Measurements from ENCODE around the gene HSFX3.
"Not testable (repeated sequence)": the region's sequence is repeated elsewhere in the genome, so short reads cannot be mapped to it uniquely, and the experiment has no call there.

The HSFX3 gene

DNA sequence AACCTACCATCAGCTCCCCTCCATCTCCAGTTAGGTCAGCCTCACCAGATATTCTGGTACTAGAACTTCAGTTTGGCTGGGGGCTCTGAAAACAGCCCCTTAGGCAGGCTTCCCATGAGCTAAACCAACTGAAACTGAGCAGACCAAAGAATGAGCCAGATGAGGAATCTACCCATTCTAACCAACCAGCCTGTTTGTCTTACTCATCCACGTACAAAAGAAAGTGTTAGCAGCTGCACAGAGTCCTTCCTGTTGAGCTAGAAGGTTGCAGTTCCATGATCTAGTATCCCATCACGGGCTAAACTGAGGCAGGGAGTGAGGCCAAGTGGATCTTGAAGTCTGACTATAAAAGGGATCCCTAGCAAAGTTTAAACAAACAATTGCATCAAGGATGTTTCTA, 20.0 kb upstream of the HSFX3 start:
- TF ChIP-seq, protein P1, sequence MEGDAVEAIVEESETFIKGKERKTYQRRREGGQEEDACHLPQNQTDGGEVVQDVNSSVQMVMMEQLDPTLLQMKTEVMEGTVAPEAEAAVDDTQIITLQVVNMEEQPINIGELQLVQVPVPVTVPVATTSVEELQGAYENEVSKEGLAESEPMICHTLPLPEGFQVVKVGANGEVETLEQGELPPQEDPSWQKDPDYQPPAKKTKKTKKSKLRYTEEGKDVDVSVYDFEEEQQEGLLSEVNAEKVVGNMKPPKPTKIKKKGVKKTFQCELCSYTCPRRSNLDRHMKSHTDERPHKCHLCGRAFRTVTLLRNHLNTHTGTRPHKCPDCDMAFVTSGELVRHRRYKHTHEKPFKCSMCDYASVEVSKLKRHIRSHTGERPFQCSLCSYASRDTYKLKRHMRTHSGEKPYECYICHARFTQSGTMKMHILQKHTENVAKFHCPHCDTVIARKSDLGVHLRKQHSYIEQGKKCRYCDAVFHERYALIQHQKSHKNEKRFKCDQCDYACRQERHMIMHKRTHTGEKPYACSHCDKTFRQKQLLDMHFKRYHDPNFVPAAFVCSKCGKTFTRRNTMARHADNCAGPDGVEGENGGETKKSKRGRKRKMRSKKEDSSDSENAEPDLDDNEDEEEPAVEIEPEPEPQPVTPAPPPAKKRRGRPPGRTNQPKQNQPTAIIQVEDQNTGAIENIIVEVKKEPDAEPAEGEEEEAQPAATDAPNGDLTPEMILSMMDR (IDR thresholded peaks at IDR 0.05; ENCODE audit: extremely low read depth, insufficient read depth, missing control alignments) = no peak
- no peak for DNase-seq (ENCODE audit: low spot score)
- in situ Hi-C loops (cut with MboI; ENCODE audit: low pct_unique_long_range_greater_than_20kb, low sequenced_read_pairs, unreplicated experiment) = no loop called here

GRCh38 chrX:149568701-149569296, 19.1 kb upstream of the HSFX3 start:
- in situ Hi-C loops (cut with MboI; ENCODE audit: low pct_unique_long_range_greater_than_20kb, low sequenced_read_pairs, unreplicated experiment) = no loop called here
- TF ChIP-seq, protein P1 (IDR thresholded peaks at IDR 0.05; ENCODE audit: extremely low read depth, insufficient read depth, missing control alignments) = no peak
- no peak for DNase-seq (ENCODE audit: low spot score)

DNA sequence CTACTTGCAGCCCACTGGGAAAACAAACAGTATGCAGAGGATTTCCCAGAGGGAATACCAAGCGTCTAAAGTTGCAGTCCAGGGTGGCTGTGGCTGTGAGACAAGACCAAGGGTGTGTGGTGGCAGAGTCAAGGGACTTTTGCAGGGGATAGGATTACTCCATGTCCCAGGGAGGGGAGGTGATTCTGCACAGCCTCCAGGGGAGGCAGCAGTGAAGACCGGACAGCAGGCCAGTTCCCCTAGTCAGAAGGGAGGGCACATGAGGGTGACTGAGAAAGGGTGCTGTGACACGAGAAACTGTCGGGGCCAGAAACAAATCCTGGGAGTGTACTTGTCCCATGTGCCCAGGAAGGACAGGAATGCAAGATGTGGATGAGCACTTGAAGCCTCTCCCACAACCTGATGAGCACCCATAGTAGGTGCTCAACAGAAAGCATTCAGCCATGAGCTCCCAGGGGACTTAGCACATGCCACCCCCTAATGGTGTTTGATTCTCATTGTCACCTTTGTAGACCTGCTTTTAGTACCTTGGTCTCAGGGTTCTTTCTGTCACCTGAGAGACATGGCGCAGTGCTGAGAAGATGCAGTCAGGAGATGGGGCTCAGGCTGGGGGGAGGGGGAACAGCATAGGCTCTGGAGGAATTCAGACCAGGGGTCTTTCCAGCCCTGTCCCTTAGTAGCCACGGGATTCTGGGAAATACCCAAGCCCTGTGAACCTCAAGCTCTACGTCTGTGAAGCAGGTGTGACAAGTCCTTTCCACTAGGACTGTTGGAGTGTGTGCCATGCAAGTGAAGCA, 18.1 kb upstream of the HSFX3 start:
- TF ChIP-seq, protein P1 (IDR thresholded peaks at IDR 0.05; ENCODE audit: extremely low read depth, insufficient read depth, missing control alignments) = no peak
- DNase-seq (ENCODE audit: low spot score) = no peak
- in situ Hi-C loops (cut with MboI; ENCODE audit: low pct_unique_long_range_greater_than_20kb, low sequenced_read_pairs, unreplicated experiment) = no loop called here

GRCh38 chrX:149563359-149563758, 13.6 kb upstream of the HSFX3 start:
- no peak for DNase-seq (ENCODE audit: low spot score)
- TF ChIP-seq, protein P1 (IDR thresholded peaks at IDR 0.05; ENCODE audit: extremely low read depth, insufficient read depth, missing control alignments) = no peak
- in situ Hi-C loops (cut with MboI; ENCODE audit: low pct_unique_long_range_greater_than_20kb, low sequenced_read_pairs, unreplicated experiment) = no loop called here

DNA sequence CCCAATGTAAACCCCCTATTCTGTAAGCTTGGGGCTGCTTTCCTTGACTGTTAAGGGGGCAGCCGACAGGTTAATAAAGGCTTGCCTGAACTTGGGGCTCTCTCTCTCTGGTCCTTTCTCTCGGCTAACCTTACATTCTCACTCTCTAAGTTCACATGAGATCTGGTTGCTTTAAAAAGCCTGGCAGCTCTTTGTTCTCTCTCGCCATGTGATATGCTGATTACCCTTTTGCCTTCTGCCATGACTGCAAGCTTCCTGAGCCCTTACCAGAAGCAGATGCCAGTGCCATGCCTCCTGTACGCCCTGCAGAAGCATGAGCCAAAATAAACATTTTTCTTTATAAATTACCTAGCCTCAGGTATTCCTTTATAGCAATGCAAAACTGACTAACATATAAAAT, 5.5 kb upstream of the HSFX3 start:
- in situ Hi-C loops (cut with MboI; ENCODE audit: low pct_unique_long_range_greater_than_20kb, low sequenced_read_pairs, unreplicated experiment); DNase-seq (ENCODE audit: low spot score): not testable (repeated sequence)

DNA sequence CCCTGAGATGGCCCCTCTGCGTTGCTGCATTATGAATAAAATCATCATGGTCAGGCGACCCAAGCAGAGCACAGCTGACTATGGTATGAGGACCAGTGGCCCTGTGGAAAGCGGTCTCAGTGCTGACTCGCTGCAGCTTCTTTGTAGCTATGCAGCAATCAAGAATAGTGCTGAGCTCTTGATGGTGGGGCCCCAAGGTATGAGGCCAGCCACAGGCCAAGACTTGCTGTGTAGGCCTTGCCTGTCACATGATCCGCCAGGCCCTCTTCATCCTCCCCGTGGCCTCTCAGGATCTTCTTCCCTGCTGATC, 2.2 kb upstream of the HSFX3 start:
- DNase-seq (ENCODE audit: low spot score); in situ Hi-C loops (cut with MboI; ENCODE audit: low pct_unique_long_range_greater_than_20kb, low sequenced_read_pairs, unreplicated experiment): not testable (repeated sequence)

- in situ Hi-C loops (cut with MboI; ENCODE audit: low pct_unique_long_range_greater_than_20kb, low sequenced_read_pairs, unreplicated experiment); DNase-seq (ENCODE audit: low spot score): not testable (repeated sequence)
Measured at GRCh38 chrX:149551245-149551938, 1.7 kb upstream of the HSFX3 start.

DNA sequence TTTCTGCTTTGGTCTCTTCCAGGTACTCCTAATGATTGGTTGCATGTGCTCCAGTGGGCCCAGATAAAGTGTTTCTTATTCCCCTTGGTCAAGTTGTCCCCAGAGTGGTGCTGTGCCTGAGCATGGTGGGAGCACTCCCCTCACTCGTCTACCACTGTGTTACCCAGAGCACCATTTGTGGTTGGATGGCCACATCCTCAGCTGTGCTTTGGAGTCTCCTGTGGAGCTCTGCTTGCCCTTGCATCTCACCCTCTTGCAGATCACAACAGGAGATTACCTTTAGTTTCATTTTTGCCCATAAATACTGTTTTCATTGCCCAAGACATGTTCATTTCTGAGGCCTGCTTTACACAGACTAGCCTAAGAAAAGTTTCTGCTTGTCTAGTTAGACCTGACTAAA, 730 bp upstream of the HSFX3 start:
- in situ Hi-C loops (cut with MboI; ENCODE audit: low pct_unique_long_range_greater_than_20kb, low sequenced_read_pairs, unreplicated experiment); DNase-seq (ENCODE audit: low spot score): not testable (repeated sequence)

DNA sequence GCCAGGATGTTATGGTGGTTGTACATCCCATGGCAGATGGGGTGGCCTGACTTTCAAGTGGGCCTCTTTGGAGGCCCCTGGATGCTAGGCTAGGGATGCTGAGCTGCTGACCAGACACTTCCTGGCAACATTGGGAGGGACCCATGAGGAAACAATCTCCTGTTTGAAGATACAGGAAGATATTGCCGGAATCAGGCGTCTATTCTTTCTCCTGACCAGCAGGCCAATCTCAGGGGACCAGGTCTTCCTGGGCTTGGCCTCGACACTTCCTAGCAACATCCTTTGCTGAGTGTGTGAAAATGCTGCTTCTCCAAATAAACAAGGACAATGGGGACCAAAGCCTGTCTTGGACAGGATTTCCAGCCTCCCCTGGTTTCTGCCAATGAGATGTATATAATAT, 1.9 kb downstream of the HSFX3 start:
- in situ Hi-C loops (cut with MboI; ENCODE audit: low pct_unique_long_range_greater_than_20kb, low sequenced_read_pairs, unreplicated experiment) = not testable (repeated sequence)

DNA sequence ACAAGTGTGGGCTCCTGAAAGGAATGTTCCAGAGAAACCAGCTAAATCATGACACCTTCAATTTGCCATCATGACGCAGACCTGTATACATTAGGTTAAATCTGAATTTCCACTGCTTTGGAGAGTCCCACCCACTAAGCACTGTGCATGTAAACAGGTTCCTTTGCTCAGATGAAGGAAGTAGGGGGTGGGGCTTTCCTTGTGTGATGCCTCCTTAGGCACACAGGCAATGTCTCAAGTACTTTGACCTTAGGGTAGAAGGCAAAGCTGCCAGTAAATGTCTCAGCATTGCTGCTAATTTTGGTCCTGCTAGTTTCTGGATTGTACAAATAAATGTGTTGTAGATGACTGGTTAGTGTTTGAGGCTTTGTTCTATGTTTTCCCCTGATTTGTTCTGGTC, 2.8 kb downstream of the HSFX3 start:
- in situ Hi-C loops (cut with MboI; ENCODE audit: low pct_unique_long_range_greater_than_20kb, low sequenced_read_pairs, unreplicated experiment); DNase-seq (ENCODE audit: low spot score): not testable (repeated sequence)

More for the DNA sequence above, 1.9 kb downstream of the HSFX3 start:
- not testable (repeated sequence) for DNase-seq (ENCODE audit: low spot score)

GRCh38 chrX:149545545-149546543, 3.9 kb downstream of the HSFX3 start:
- DNase-seq (ENCODE audit: low spot score); in situ Hi-C loops (cut with MboI; ENCODE audit: low pct_unique_long_range_greater_than_20kb, low sequenced_read_pairs, unreplicated experiment): not testable (repeated sequence)
